RCC 7860 (cell line): ENCODE measurements around the gene PELI2.

Experiments
- DNase-seq: peaks from one replicate; pipeline ENCODE4 v3.0.0-alpha.2; 2015; ENCODE audit warnings: low spot score
- FAIRE-seq: peaks from 2 replicates; lab custom pipeline; 2012; peaks lifted over from hg19 to GRCh38; lab: Jason Lieb, UNC

PELI2 gene

GRCh38 chr14:56199095-56199981 lies 81.1 kb downstream of the PELI2 start:
- FAIRE-seq (no peak), DNase-seq (peak; percentile 43)

DNA sequence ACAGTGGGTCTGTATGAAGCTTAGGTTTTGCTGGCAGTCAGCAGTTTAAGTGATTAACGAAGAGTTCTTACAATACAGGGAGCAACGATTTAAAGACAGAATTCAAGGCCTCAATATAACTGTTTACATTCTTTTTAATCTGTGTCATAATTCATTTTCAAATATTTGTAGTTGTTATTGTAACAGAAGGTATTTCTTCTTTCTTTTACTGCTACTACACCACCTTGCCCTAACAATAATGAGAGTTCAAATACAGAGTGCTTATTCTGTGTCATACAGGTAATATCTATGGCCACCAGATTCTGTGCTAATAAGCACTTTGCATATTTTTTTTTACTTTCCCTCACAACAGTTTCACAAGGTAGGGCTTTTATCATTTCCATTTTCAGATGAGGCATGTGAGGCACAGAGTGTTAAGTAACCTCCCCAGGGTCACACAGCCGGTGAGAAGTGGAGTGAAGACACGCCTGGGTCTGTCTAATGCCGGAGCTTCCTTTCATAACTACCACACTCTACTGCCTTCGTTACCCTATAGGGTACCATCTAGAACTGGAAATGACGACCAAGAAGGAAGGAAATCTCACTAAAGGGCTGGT lies 81.9 kb downstream of the PELI2 start:
- no peak for FAIRE-seq

GRCh38 chr14:56202256-56202655 lies 84.0 kb downstream of the PELI2 start:
- FAIRE-seq: no peak

More for the DNA sequence above, 81.9 kb downstream of the PELI2 start:
- DNase-seq: no peak

GRCh38 chr14:56205881-56206280 lies 87.7 kb downstream of the PELI2 start:
- DNase-seq (no peak), FAIRE-seq (no peak)

More at GRCh38 chr14:56202256-56202655, 84.0 kb downstream of the PELI2 start:
- DNase-seq: no peak

GRCh38 chr14:56206596-56206995 lies 88.4 kb downstream of the PELI2 start:
- DNase-seq (no peak), FAIRE-seq (no peak)

DNA sequence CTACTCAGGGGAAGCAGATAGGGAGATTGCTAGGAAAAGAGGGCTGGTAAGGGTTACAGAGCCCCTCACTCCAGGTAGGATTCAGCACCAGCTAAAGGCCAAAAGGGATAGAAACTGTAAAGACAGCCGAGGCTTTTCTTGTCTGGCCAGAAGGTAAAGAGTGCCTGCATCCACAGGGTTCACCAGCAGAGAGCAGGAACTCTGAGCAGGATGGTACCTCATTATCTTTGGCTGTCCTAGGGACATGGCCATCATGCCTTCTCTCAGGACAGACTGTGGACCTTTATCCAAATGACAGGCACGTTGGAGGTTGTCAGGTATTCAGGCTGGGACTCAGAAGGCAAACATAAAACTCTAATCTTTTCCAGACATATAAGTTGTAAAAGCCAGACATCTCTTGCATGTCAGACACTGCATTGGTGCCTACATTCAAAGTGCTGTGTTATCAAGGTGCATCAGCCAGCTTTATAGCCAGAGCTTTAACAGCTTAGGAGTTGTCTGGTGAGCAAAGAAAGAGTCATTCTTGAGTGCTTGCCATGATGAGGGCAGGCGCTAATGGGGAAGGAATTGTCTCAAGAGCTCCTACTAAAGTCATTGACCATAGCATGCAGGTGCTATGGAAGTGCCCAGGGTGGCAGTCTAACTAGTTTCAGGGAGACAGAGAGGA lies 89.5 kb downstream of the PELI2 start:
- DNase-seq (no peak), FAIRE-seq (no peak)

DNA sequence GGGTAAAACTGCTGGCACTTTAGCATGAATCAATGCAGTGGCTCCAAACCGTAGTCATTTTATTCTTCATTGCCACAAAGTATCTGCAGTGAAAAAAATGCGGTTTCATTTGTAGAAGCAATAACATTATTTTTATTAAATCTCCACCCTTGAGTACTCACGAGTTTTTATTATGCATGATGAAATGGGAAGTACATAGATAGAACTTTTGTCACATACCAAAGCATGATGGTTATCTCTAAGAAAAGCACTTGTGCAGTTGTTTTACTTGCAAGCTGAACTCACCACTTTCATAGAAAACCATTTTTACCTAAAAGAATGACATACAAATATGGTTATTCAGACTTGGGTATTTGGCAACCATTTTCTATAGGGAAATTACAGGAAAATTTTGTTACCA lies 90.3 kb downstream of the PELI2 start:
- no peak for DNase-seq
- FAIRE-seq: no peak

DNA sequence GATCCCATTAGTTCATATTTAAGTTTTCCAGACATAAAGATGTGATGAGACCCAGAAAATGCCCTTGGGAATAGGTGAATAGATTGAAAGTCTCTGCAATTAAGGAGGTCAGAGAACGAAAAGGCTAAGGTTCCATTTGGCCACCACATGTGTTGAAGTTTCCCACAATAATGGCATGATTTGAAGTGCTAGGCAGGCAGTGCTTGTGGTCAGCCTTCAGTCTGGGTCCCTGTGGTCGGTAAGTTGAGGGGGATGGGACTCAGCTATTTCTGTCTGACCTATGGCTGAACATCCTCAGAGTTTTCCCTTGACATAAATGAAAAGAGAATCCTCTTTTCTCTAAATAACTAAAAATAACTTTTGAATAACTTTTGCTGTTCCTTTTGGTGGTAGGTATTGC lies 92.4 kb downstream of the PELI2 start:
- DNase-seq: no peak
- FAIRE-seq: no peak

- no peak for FAIRE-seq
Measured at GRCh38 chr14:56211084-56211483, 92.9 kb downstream of the PELI2 start.

GRCh38 chr14:56211844-56212243 lies 93.6 kb downstream of the PELI2 start:
- FAIRE-seq (no peak), DNase-seq (no peak)

More at GRCh38 chr14:56211084-56211483, 92.9 kb downstream of the PELI2 start:
- no peak for DNase-seq

DNA sequence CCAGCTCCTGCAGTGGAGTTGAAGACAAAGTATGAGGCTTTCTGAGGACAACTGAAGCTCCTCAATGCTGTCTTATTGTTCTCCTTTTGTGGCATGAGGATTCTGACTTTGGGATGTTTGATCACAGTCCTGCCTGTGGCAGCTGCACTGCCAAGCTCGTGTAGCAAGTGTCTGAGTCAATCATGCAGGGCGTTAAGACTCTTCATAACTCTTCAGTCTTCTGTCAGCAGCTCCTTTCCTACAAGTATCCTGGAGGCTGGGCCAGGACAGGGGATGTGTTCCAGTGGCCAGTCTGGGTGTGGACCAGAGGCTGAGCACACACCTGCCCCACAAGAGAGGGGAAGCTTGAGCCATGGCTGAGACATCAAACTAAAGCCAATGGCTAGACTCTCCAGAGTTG lies 94.3 kb downstream of the PELI2 start:
- FAIRE-seq: no peak

GRCh38 chr14:56213306-56213705 lies 95.1 kb downstream of the PELI2 start:
- FAIRE-seq (no peak), DNase-seq (no peak)

More for the DNA sequence above, 94.3 kb downstream of the PELI2 start:
- no peak for DNase-seq

- DNase-seq (no peak), FAIRE-seq (no peak)
Measured at GRCh38 chr14:56215180-56215579, 97.0 kb downstream of the PELI2 start.

DNA sequence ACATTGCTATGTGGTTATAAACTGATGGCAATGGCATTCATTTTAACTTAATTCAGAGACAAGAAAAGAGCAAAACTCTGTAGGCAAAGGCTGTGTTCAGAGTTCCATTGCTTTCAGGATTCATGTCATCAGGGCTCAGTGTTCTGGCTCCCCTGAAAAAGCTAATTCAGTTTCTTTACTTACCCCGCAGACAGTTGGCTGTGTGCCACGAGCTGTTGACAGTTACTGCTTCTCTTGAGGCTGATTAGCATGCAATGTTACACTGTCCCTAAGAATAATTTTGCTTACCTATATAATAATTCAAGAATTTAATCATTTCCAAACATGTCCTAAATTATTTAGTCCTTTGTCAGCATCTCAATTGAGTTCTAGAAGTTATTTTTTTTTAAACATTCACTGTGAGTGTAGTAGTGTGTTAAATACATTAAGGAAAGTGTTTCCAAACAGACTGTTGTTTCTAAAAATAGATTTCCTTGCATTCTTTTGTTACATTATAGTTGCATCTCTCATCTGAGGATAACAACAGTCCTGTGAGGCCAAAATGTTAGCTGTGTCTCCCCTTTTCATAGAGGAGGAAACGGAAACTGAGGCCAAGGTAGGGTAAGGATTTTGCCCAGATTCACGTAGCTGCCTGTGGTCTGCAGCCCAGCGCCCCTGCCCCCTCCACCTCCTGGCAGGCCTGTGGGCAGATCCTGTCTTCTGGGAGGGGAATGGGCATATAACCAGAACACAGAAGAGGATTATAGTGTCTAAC lies 98.6 kb downstream of the PELI2 start:
- FAIRE-seq (no peak), DNase-seq (no peak)

DNA sequence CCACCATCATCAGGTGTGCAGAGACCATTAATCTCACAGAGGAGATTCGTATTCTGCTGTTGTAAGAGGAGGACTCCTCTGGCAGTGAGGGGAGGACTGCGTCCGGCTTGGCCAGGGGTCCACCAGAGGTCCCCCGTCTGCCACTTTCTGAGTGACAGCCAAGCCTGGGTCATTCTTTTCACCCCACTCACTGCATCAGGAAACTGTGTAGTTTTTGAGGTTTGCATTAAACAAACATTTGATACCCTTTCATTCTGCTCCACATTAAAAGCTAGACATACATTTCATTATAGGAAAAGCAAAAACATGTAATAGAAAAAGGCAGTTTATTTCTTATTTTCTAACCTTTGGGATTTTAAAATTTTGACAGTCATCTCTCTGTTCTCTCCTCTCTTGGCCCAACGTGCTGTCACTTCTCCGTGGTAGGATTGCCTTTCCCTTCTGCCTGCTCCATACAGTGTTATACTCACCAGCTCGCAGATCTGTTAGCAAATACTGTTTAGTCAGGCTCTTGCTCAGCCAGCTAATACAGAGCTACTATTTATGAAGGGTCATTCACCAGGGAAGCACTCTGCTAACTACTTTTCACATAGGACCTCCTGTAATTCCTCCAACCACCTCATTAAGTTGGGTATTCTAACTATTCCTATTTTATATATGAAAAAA lies 99.3 kb downstream of the PELI2 start:
- FAIRE-seq: no peak
- DNase-seq: no peak

- FAIRE-seq: no peak
- DNase-seq: no peak
Measured at GRCh38 chr14:56219666-56220413, 101.6 kb downstream of the PELI2 start.

DNA sequence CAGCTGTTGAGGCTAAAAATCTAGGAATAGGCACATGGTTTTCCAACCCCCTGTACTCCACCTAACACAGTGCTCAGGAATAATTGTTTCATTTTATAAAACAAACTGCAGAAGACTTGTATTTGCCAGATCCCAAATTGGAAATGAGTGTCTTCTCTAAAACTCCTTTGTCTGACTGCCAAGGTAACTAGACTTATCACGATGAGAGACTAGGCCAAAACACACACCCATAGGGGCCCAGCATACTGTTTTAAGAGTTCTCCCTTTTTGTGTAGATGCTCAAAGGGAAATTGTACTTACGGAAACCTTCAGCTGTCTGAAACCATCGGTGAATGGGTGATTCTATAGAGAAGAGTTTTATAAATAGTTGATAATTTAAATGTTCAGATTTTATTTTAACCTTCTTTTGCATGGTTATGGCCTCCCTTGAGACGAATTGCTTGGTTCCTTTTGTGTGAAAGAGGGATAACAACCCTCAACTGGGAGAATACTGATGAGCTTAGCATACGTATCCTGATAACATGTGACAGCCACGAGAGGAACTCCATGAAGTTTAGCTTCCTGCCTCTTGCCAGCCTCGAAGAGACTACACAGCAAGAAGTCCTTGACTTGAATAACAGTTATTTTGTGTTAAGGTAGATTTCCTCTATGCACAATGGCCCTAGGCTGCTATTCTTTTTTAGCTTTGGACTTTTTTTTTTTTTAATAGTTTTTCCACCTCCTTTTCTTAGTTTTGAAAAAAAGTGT lies 103.3 kb downstream of the PELI2 start:
- FAIRE-seq: no peak
- DNase-seq: no peak

DNA sequence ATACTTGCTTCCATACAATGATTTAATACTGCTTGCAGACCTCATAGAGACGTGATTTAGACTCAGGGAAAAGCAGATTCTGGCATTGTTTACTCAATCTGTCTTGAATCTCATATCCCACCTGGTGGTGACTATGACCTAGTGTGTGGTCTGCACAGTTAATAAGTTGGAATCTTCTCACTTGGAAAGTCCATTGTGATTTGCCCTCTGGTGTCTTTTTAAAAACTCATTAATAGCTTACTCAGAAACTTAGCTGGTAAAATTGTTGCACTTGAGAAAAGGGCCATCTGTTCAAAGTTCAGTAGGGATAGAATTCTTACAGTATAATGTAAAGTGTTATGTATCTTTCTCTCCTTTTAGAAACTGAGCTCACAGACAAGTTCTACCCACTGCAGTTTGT lies 106.0 kb downstream of the PELI2 start:
- DNase-seq: no peak

More for the DNA sequence above, 106.0 kb downstream of the PELI2 start:
- no peak for FAIRE-seq
